HepG2 (cell line): Measurements from ENCODE around the gene RBBP8NL. TPM values are rescaled to one million over a fixed set of nuclear protein-coding genes. Genes with fewer than 3 reads are reported as not detected.

ENCODE experiments used
- CEBPB ChIP-seq: IDR thresholded peaks from 2 replicates; pipeline ENCODE4 v1.6.1; 2011; ENCODE audit warnings: low read depth, low read length, improper control_type of control experiment, borderline replicate concordance
- FIP1L1 ChIP-seq: fragments of 200-400 bp; formaldehyde crosslinking; IDR thresholded peaks from 2 replicates; pipeline ENCODE4 v1.6.1; 2018; ENCODE audit warnings: low read depth, mild to moderate bottlenecking, low read length, moderate library complexity, borderline replicate concordance; ENCODE audit not compliant: insufficient read depth
- HIC2 ChIP-seq: sonication (generic); formaldehyde crosslinking; IDR thresholded peaks from 2 replicates; pipeline ENCODE4 v1.9.0; 2022; ENCODE audit warnings: low read depth, missing genetic modification reagents
- HOMEZ ChIP-seq: IDR thresholded peaks from 2 replicates; pipeline ENCODE4 v1.6.1; 2016; ENCODE audit warnings: low read depth
- KDM2A ChIP-seq: sonication (generic); formaldehyde crosslinking; IDR thresholded peaks from 2 replicates; pipeline ENCODE4 v1.4.0; 2020; ENCODE audit warnings: low read depth, missing genetic modification reagents, borderline replicate concordance
- KLF12 ChIP-seq: sonication (generic); formaldehyde crosslinking; IDR thresholded peaks from 2 replicates; pipeline ENCODE4 v1.4.0; 2020; ENCODE audit warnings: missing genetic modification reagents, borderline replicate concordance
- MTA1 ChIP-seq: sonication (generic); formaldehyde crosslinking; IDR thresholded peaks from 2 replicates; pipeline ENCODE4 v1.4.0; 2020; ENCODE audit warnings: missing genetic modification reagents, mild to moderate bottlenecking, borderline replicate concordance
- PRMT3 ChIP-seq: sonication (generic); formaldehyde crosslinking; IDR thresholded peaks from 2 replicates; pipeline ENCODE4 v1.8.1; 2022; ENCODE audit warnings: low read depth, mild to moderate bottlenecking, moderate library complexity, missing genetic modification reagents, borderline replicate concordance
- ZBTB49 ChIP-seq: sonication (generic); formaldehyde crosslinking; IDR thresholded peaks from 2 replicates; pipeline ENCODE4 v1.4.0; 2020; ENCODE audit warnings: missing genetic modification reagents, borderline replicate concordance
- ZFY ChIP-seq: sonication (generic); formaldehyde crosslinking; IDR thresholded peaks from 2 replicates; pipeline ENCODE4 v1.4.0; 2020; ENCODE audit warnings: missing genetic modification reagents
- ZHX2 ChIP-seq, 2 experiments: sonication (generic) in 1 of 2; formaldehyde crosslinking in 1 of 2; IDR thresholded peaks; 2 replicates each; pipeline versions ENCODE4 v1.6.1 to v1.9.0; 2014 to 2022; ENCODE audit warnings: antibody characterized with exemption in 1 of 2, borderline replicate concordance in 1 of 2, inconsistent platforms in 1 of 2, low read depth in 1 of 2, missing genetic modification reagents in 1 of 2
- ZNF143 ChIP-seq: sonication (generic); formaldehyde crosslinking; IDR thresholded peaks from 2 replicates; pipeline ENCODE4 v1.4.0; 2020; ENCODE audit warnings: missing genetic modification reagents
- ZNF232 ChIP-seq: sonication (generic); formaldehyde crosslinking; IDR thresholded peaks from 2 replicates; pipeline ENCODE4 v1.4.0; 2020; ENCODE audit warnings: missing genetic modification reagents, borderline replicate concordance
- ZNF256 ChIP-seq: sonication (generic); formaldehyde crosslinking; conservative IDR thresholded peaks from 2 replicates; pipeline ENCODE4 v1.4.0; 2020; ENCODE audit warnings: missing genetic modification reagents
- ZNF777 ChIP-seq: sonication (generic); formaldehyde crosslinking; IDR thresholded peaks from 2 replicates; pipeline ENCODE4 v1.4.0; 2020; ENCODE audit warnings: missing genetic modification reagents
- ZNF883 ChIP-seq: sonication (generic); formaldehyde crosslinking; IDR thresholded peaks from 2 replicates; pipeline ENCODE4 v1.5.1; 2020; ENCODE audit warnings: mild to moderate bottlenecking, missing genetic modification reagents; ENCODE audit errors: not compliant biosample characterization
- polyA plus RNA-seq, 8 experiments: library from polyadenylated mRNA; depleted of rRNA in 3 of 8; stranded (reverse) in 7 of 8; unstranded in 1 of 8; fragments of >200 nt; fragmentation: Illumina TruSeq in 4 of 8; extraction: Trizol in 4 of 8; gene quantifications; 2 replicates each; pipeline versions ENCODE4 v1.2.1 to v1.2.3, GENCODE V29; 2011 to 2016; ENCODE audit warnings: low read depth in 4 of 8, missing spikeins in 1 of 8, mixed read lengths in 1 of 8; ENCODE audit not compliant: insufficient read depth in 1 of 8
- total RNA-seq, 5 experiments: library from RNA; depleted of rRNA; stranded (reverse); fragments of >200 nt; fragmentation: Illumina TruSeq; extraction: Trizol; gene quantifications; 2 replicates each; pipeline ENCODE4 v1.2.3, GENCODE V29; 2016; ENCODE audit warnings: low read depth in 1 of 5

RBBP8NL gene
- total and polyA plus RNA-seq, 2 of the 13 experiments (the other 11 are each of a cell fraction or from before 2014, with no cell fraction given): 0.69 to 0.86 TPM

GRCh38 chr20:62370115-62370806, 57.1 kb downstream of the RBBP8NL start (continued):
- TF ChIP-seq ZBTB49 (CRISPR knock-in tag) (no peak), MTA1 (CRISPR knock-in tag) (peak; percentile 65), ZNF143 (CRISPR knock-in tag) (no peak; the same call in 1 of the 2 replicates), ZNF883 (peak; percentile 13), CEBPB (peak; percentile 65; the same call in 1 of the 2 replicates), KDM2A (CRISPR knock-in tag) (peak; percentile 15; the same call in 1 of the 2 replicates), KLF12 (CRISPR knock-in tag) (0 out of 2 replicates have a peak, but pooled peaks have one; percentile 29), ZNF777 (CRISPR knock-in tag) (no peak), ZNF232 (0 out of 2 replicates have a peak, but pooled peaks have one; percentile 21), HIC2 (CRISPR knock-in tag) (0 out of 2 replicates have a peak, but pooled peaks have one; percentile 3), ZFY (CRISPR knock-in tag) (peak; percentile 75), FIP1L1 (no peak), ZHX2 (IDR thresholded peaks at IDR 0.05; ENCODE audit: low read depth) (peak; percentile 13; the same call in 1 of the 2 replicates), ZHX2 (CRISPR knock-in tag; IDR thresholded peaks at IDR 0.05; ENCODE audit: borderline replicate concordance) (no peak), HOMEZ (CRISPR knock-in tag) (no peak), PRMT3 (CRISPR knock-in tag) (0 out of 2 replicates have a peak, but pooled peaks have one; percentile 13), ZNF256 (no peak)
